HG03558 (cell line): ENCODE measurements around the gene CTNNA1.

ENCODE experiments used
- ATAC-seq: cut with Tn5 transposase; IDR thresholded peaks from one replicate; pipeline ENCODE4 v1.9.1; 2021; ENCODE audit warnings: moderate number of reproducible peaks; ENCODE audit not compliant: unreplicated experiment; ENCODE audit errors: extremely low read depth

Gene CTNNA1

GRCh38 chr5:138978581-138978980, 225.4 kb downstream of the CTNNA1 start:
- no peak for ATAC-seq

DNA sequence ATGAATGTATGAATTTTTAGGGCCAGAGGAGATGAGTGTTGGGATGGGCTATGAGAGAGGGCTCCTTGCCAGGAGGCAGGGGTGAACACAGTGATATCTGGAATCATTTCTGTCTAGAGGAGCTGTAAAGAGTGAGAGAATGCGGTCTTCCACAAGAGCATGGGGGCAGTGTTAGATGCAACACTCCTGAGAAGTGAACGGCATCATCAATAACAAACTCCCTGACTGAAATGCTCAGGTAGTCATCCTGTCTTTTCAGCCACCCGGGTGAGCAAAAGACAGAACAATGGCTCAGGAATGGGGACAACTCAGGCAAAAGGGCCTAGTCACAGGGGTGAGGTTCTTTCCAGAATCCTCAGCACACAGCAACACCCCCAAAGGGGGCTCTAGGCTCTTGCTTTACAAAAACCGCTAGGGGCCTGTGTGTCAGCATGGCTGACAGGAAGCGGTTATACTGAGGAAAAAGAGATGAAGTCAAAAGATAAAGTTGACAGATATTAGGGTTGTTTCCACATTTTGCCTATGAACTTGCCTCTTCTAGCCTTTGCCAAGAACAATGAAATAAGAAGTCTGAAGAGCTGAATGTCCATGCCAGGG, 226.6 kb downstream of the CTNNA1 start:
- ATAC-seq, result no peak

DNA sequence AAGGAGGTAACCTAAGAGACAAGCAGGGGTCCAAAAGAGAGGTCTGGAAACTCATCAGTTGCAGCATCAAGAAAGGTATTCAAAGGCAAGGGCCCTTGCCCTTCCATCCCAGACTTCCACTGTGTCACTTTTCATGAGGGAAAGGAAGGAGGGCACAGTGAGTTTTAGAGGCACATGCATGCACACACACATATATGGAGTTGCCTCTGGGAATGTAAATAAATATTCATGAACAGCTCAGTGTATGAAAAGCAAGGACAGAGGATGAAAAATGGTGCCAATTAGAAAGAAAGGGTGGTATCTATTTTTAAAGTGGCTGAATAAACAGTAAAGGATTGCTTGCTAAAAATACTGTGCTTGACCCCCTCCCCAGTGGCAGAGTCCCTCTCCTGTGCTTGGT, 227.2 kb downstream of the CTNNA1 start:
- no peak for ATAC-seq

- no peak for ATAC-seq
Measured at GRCh38 chr5:138981131-138981530, 227.9 kb downstream of the CTNNA1 start.

- no peak for ATAC-seq
Measured at GRCh38 chr5:138981586-138981985, 228.4 kb downstream of the CTNNA1 start.

- ATAC-seq, result no peak
Measured at GRCh38 chr5:138983984-138984383, 230.8 kb downstream of the CTNNA1 start.
